Fibroblast of lung (primary cell): ENCODE measurements around the gene CCP110.

Source experiments
- EZH2 ChIP-seq: IDR thresholded peaks from 2 replicates; pipeline ENCODE4 v1.5.1; 2012; ENCODE audit warnings: low read length, control low read depth, mild to moderate bottlenecking; ENCODE audit errors: missing control alignments
- TF ChIP-seq, protein P1 (sequence below), 2 donors: IDR thresholded peaks in 1 of 2; conservative IDR thresholded peaks in 1 of 2; 1 replicate in 1 of 2; 2 replicates in 1 of 2; pipeline ENCODE4 v1.5.1; 2011 to 2012; ENCODE audit warnings: low read length in 2 of 2, control low read depth in 1 of 2, inconsistent platforms in 1 of 2, low read depth in 1 of 2, mild to moderate bottlenecking in 1 of 2

DNA sequence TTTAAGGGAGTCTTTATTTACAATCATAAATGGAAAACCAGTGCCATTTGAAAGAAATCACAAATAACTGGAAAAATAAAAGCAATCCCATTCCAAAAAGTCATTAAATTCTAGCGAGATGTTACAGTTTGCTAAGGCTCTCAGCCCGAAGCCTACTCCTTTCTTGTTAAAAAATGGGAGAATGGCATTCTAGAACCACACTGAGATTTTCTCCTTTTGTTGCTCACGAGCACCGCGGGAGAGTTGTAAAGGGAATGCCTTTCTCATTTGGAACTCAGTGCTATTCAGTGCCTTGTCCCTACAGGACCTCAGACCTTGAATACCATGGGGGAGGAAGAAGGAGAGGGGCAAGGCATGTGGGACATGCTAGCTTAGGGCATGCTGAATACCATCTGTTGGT lies 38.1 kb upstream of the CCP110 start:
- TF ChIP-seq, protein P1, sequence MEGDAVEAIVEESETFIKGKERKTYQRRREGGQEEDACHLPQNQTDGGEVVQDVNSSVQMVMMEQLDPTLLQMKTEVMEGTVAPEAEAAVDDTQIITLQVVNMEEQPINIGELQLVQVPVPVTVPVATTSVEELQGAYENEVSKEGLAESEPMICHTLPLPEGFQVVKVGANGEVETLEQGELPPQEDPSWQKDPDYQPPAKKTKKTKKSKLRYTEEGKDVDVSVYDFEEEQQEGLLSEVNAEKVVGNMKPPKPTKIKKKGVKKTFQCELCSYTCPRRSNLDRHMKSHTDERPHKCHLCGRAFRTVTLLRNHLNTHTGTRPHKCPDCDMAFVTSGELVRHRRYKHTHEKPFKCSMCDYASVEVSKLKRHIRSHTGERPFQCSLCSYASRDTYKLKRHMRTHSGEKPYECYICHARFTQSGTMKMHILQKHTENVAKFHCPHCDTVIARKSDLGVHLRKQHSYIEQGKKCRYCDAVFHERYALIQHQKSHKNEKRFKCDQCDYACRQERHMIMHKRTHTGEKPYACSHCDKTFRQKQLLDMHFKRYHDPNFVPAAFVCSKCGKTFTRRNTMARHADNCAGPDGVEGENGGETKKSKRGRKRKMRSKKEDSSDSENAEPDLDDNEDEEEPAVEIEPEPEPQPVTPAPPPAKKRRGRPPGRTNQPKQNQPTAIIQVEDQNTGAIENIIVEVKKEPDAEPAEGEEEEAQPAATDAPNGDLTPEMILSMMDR (conservative IDR thresholded peaks at IDR 0.05 in 1 of 2, IDR thresholded peaks at IDR 0.05 in 1 of 2; ENCODE audit: low read depth in 1 of 2, low read length in 2 of 2) = no peak
- TF ChIP-seq EZH2 = no peak
